GM12878 (cell line): ENCODE data around the gene PPOX. TPM values are rescaled to one million over a fixed set of nuclear protein-coding genes. Genes with fewer than 3 reads are reported as not detected.

ENCODE experiments used
- BACH1 ChIP-seq: fragments of 450-650 bp; IDR thresholded peaks from 2 replicates; pipeline ENCODE4 v1.6.1; 2017; ENCODE audit warnings: mild to moderate bottlenecking, borderline replicate concordance
- BHLHE40 ChIP-seq, 2 experiments: fragments of 450-650 bp in 1 of 2; IDR thresholded peaks; 2 replicates each; pipeline ENCODE4 v1.6.1; 2011 to 2017; ENCODE audit warnings: low read depth in 2 of 2, borderline replicate concordance in 1 of 2, improper control_type of control experiment in 1 of 2, low read length in 1 of 2, mild to moderate bottlenecking in 1 of 2
- CHD2 ChIP-seq: IDR thresholded peaks from 2 replicates; pipeline ENCODE4 v1.6.1; 2011; ENCODE audit warnings: low read depth, low read length, improper control_type of control experiment, borderline replicate concordance
- EP300 ChIP-seq, 2 experiments: fragments of 150-350 bp in 1 of 2; IDR thresholded peaks; 2 replicates each; pipeline ENCODE4 v1.6.1; 2011 to 2012; ENCODE audit warnings: low read depth in 2 of 2, low read length in 2 of 2, borderline replicate concordance in 1 of 2, improper control_type of control experiment in 1 of 2, inconsistent platforms in 1 of 2; ENCODE audit not compliant: control insufficient read depth in 1 of 2
- IKZF1 ChIP-seq: fragments of 450-650 bp; conservative IDR thresholded peaks from 2 replicates; pipeline ENCODE4 v1.6.1; 2017; ENCODE audit warnings: antibody characterized with exemption, mild to moderate bottlenecking
- IKZF2 ChIP-seq, 2 experiments: fragments of 450-650 bp; IDR thresholded peaks; 2 replicates each; pipeline ENCODE4 v1.6.1; 2017; ENCODE audit warnings: mild to moderate bottlenecking in 2 of 2, moderate library complexity in 2 of 2
- IRF4 ChIP-seq: IDR thresholded peaks from 2 replicates; pipeline ENCODE4 v1.6.1; 2011; ENCODE audit warnings: low read depth, low read length
- LARP7 ChIP-seq: fragments of 450-650 bp; IDR thresholded peaks from 2 replicates; pipeline ENCODE4 v1.6.1; 2017; ENCODE audit warnings: mild to moderate bottlenecking
- MEF2B ChIP-seq: fragments of 450-650 bp; IDR thresholded peaks from 2 replicates; pipeline ENCODE4 v1.6.1; 2018; ENCODE audit warnings: mild to moderate bottlenecking, moderate library complexity; ENCODE audit not compliant: partially characterized antibody, poor library complexity, severe bottlenecking
- NBN ChIP-seq: fragments of 450-650 bp; IDR thresholded peaks from 2 replicates; pipeline ENCODE4 v1.6.1; 2016
- NFIC ChIP-seq: IDR thresholded peaks from 2 replicates; pipeline ENCODE4 v1.6.1; 2012; ENCODE audit warnings: low read depth, mild to moderate bottlenecking, inconsistent platforms, low read length, moderate library complexity
- PAX5 ChIP-seq: IDR thresholded peaks from 2 replicates; pipeline ENCODE4 v1.6.1; 2011; ENCODE audit warnings: low read depth, low read length, borderline replicate concordance
- PML ChIP-seq: IDR thresholded peaks from 2 replicates; pipeline ENCODE4 v1.6.1; 2012; ENCODE audit warnings: low read length, inconsistent platforms
- RFX5 ChIP-seq: IDR thresholded peaks from 2 replicates; pipeline ENCODE4 v1.6.1; 2011; ENCODE audit warnings: low read depth, low read length, improper control_type of control experiment
- RUNX3 ChIP-seq: IDR thresholded peaks from 2 replicates; pipeline ENCODE4 v1.6.1; 2012; ENCODE audit warnings: low read length, inconsistent platforms
- SPI1 ChIP-seq: IDR thresholded peaks from 2 replicates; pipeline ENCODE4 v1.6.1; 2011; ENCODE audit warnings: low read depth, mild to moderate bottlenecking, low read length, moderate library complexity, borderline replicate concordance; ENCODE audit not compliant: insufficient read depth
- SRF ChIP-seq, 2 experiments: IDR thresholded peaks; 2 replicates each; pipeline ENCODE4 v1.6.1; 2011; ENCODE audit warnings: low read depth in 2 of 2, low read length in 2 of 2, mild to moderate bottlenecking in 1 of 2, moderate library complexity in 1 of 2
- TAF1 ChIP-seq: IDR thresholded peaks from 2 replicates; pipeline ENCODE4 v1.6.1; 2011; ENCODE audit warnings: mild to moderate bottlenecking, low read depth, low read length, borderline replicate concordance
- TCF3 ChIP-seq: IDR thresholded peaks from 2 replicates; pipeline ENCODE4 v1.6.1; 2012; ENCODE audit warnings: low read depth, mild to moderate bottlenecking, low read length, borderline replicate concordance; ENCODE audit not compliant: insufficient read depth
- polyA plus RNA-seq, 11 experiments: library from polyadenylated mRNA; depleted of rRNA in 4 of 11; unstranded in 6 of 11; stranded (reverse) in 5 of 11; fragments of >200 nt; fragmentation: Nextera tagmentation in 4 of 11; fragmentation: Illumina TruSeq in 1 of 11; extraction: Ambion mirVana in 4 of 11; extraction: Trizol in 1 of 11; gene quantifications; 1 replicate in 1 of 11; 2 replicates in 10 of 11; pipeline versions ENCODE4 v1.2.1 to v1.2.3, GENCODE V29; 2011 to 2016; ENCODE audit warnings: inconsistent platforms in 2 of 11, missing spikeins in 2 of 11, low read depth in 1 of 11
- total RNA-seq, 4 experiments: library from RNA; depleted of rRNA in 3 of 4; stranded (reverse); fragments of >200 nt in 3 of 4; fragmentation: Illumina TruSeq in 1 of 4; extraction: Trizol in 1 of 4; gene quantifications; 2 replicates each; pipeline versions ENCODE4 v1.2.1 to v1.2.3, GENCODE V29; 2013 to 2021
- TF ChIP-seq, protein P1 (sequence below): IDR thresholded peaks from 2 replicates; pipeline ENCODE4 v1.6.1; 2011; ENCODE audit warnings: low read depth, mild to moderate bottlenecking, low read length, moderate library complexity, borderline replicate concordance; ENCODE audit errors: extremely low read depth
- TF ChIP-seq, protein P2 (sequence below): IDR thresholded peaks from 2 replicates; pipeline ENCODE4 v1.6.1; 2012; ENCODE audit warnings: improper control_type of control experiment, low read depth, low read length; ENCODE audit not compliant: insufficient replicate concordance
- TF ChIP-seq, protein P3 (sequence below): fragments of 450-650 bp; conservative IDR thresholded peaks from 2 replicates; pipeline ENCODE4 v1.6.1; 2017; ENCODE audit warnings: mild to moderate bottlenecking, moderate library complexity

Gene PPOX
- total and polyA plus RNA-seq, 10 of the 15 experiments (the other 5 are each of a cell fraction or from before 2014, with no cell fraction given), result 8.9 to 31.5 (median 20.3) TPM

DNA sequence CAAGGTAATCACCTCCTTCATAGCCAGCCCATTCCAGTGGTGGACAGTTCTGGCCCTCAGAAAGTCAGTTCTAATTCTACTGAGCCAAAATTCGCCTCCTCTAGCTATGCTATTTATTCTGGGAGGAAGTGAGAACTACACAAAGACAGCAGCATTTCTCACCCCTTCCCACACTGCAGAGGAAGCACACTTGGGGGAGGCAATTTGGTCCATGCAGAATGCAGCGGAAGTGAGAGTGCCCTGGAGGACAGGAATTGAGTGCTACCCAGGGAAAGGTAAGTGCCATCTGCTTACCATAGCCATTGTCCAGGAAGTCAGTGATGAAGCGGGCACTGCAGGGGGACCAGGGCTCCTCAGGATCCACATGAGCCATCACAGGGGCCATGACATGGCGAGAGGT lies 28.9 kb downstream of the PPOX start (continued):
- TF ChIP-seq RFX5, result no peak
- TF ChIP-seq IRF4, result peak; percentile 44; the same call in 1 of the 2 replicates
- TF ChIP-seq, protein P1, sequence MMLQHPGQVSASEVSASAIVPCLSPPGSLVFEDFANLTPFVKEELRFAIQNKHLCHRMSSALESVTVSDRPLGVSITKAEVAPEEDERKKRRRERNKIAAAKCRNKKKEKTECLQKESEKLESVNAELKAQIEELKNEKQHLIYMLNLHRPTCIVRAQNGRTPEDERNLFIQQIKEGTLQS, result no peak
- no peak for TF ChIP-seq SRF (IDR thresholded peaks at IDR 0.05; ENCODE audit: low read depth in 2 of 2, low read length in 2 of 2)
- TF ChIP-seq PML, result no peak
- TF ChIP-seq BACH1, result peak; percentile 32; the same call in 1 of the 2 replicates
- peak; percentile 27; the same call in 1 of the 2 replicates for TF ChIP-seq RUNX3
- no peak for TF ChIP-seq TAF1
- TF ChIP-seq BHLHE40 (IDR thresholded peaks at IDR 0.05; ENCODE audit: borderline replicate concordance in 1 of 2, low read depth in 2 of 2, low read length in 1 of 2), result peak; percentile 19 to 45; a peak in 1 of 4 replicates
- no peak for TF ChIP-seq MEF2B
- no peak for TF ChIP-seq NFIC
- TF ChIP-seq CHD2, result 0 out of 2 replicates have a peak, but pooled peaks have one; percentile 44
- peak; percentile 94 for TF ChIP-seq SPI1
- no peak for TF ChIP-seq LARP7
- TF ChIP-seq IKZF2 (IDR thresholded peaks at IDR 0.05), result peak; percentile 85 to 86; a peak in 3 of 4 replicates
- TF ChIP-seq TCF3, result no peak
- peak; percentile 92 for TF ChIP-seq IKZF1
- TF ChIP-seq, protein P2, sequence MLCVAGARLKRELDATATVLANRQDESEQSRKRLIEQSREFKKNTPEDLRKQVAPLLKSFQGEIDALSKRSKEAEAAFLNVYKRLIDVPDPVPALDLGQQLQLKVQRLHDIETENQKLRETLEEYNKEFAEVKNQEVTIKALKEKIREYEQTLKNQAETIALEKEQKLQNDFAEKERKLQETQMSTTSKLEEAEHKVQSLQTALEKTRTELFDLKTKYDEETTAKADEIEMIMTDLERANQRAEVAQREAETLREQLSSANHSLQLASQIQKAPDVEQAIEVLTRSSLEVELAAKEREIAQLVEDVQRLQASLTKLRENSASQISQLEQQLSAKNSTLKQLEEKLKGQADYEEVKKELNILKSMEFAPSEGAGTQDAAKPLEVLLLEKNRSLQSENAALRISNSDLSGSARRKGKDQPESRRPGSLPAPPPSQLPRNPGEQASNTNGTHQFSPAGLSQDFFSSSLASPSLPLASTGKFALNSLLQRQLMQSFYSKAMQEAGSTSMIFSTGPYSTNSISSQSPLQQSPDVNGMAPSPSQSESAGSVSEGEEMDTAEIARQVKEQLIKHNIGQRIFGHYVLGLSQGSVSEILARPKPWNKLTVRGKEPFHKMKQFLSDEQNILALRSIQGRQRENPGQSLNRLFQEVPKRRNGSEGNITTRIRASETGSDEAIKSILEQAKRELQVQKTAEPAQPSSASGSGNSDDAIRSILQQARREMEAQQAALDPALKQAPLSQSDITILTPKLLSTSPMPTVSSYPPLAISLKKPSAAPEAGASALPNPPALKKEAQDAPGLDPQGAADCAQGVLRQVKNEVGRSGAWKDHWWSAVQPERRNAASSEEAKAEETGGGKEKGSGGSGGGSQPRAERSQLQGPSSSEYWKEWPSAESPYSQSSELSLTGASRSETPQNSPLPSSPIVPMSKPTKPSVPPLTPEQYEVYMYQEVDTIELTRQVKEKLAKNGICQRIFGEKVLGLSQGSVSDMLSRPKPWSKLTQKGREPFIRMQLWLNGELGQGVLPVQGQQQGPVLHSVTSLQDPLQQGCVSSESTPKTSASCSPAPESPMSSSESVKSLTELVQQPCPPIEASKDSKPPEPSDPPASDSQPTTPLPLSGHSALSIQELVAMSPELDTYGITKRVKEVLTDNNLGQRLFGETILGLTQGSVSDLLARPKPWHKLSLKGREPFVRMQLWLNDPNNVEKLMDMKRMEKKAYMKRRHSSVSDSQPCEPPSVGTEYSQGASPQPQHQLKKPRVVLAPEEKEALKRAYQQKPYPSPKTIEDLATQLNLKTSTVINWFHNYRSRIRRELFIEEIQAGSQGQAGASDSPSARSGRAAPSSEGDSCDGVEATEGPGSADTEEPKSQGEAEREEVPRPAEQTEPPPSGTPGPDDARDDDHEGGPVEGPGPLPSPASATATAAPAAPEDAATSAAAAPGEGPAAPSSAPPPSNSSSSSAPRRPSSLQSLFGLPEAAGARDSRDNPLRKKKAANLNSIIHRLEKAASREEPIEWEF, result no peak
- no peak for TF ChIP-seq PAX5
- 0 out of 4 replicates have a peak, but pooled peaks of 1 of the 2 experiments have one; percentile 36 for TF ChIP-seq EP300 (IDR thresholded peaks at IDR 0.05; ENCODE audit: borderline replicate concordance in 1 of 2, control insufficient read depth in 1 of 2, low read depth in 2 of 2, low read length in 2 of 2)
- 0 out of 2 replicates have a peak, but pooled peaks have one; percentile 42 for TF ChIP-seq NBN
- TF ChIP-seq, protein P3, sequence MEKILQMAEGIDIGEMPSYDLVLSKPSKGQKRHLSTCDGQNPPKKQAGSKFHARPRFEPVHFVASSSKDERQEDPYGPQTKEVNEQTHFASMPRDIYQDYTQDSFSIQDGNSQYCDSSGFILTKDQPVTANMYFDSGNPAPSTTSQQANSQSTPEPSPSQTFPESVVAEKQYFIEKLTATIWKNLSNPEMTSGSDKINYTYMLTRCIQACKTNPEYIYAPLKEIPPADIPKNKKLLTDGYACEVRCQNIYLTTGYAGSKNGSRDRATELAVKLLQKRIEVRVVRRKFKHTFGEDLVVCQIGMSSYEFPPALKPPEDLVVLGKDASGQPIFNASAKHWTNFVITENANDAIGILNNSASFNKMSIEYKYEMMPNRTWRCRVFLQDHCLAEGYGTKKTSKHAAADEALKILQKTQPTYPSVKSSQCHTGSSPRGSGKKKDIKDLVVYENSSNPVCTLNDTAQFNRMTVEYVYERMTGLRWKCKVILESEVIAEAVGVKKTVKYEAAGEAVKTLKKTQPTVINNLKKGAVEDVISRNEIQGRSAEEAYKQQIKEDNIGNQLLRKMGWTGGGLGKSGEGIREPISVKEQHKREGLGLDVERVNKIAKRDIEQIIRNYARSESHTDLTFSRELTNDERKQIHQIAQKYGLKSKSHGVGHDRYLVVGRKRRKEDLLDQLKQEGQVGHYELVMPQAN, result no peak
